K562 (cell line): ENCODE results near the gene KCTD8. TPM values are rescaled to one million over a fixed set of nuclear protein-coding genes. Genes with fewer than 3 reads are reported as not detected.

Experiments used
- ATAC-seq: fragments of 200-7000 bp; cut with Tn5 transposase; 3 replicates; pipeline ENCODE4 v1.9.1; 2020; ENCODE audit warnings: moderate library complexity
- BruUV-seq: library from RNA; stranded (reverse); fragments of 400-500 nt; replicated peaks from 2 replicates; lab custom pipeline; 2021; lab: Mats Ljungman, UMichigan
- CTCF ChIA-PET: fragments of 300-600 bp; formaldehyde crosslinking; extraction: SDS; loops from one replicate; lab custom pipeline; 2021; ENCODE audit warnings: low intra/inter-chr PET ratio; lab: Yijun Ruan, JAX
- POLR2A ChIA-PET: fragments of 300-600, 350-650 bp; sonication (Branson Sonifier 250); formaldehyde crosslinking; extraction: SDS; loops from one replicate; lab custom pipeline; 2021; ENCODE audit warnings: antibody characterized with exemption, inconsistent platforms; lab: Yijun Ruan, JAX
- DNase-seq, 4 experiments: peaks; one replicate each; pipeline versions ENCODE4 v3.0.0 to v3.0.0-alpha.2; 2011 to 2018; ENCODE audit warnings: low spot score in 3 of 4, mixed read lengths in 3 of 4; ENCODE audit errors: extremely low read depth in 1 of 4
- FAIRE-seq: peaks from 2 replicates; lab custom pipeline; 2011; peaks lifted over from hg19 to GRCh38; lab: Jason Lieb, UNC
- H2AFZ ChIP-seq: 2 replicates; pipeline ENCODE4 v1.6.0; 2011; ENCODE audit warnings: low read depth, low read length, control low read depth, inconsistent platforms
- H3K27ac ChIP-seq: fragments of 200-600 bp; 3 replicates; pipeline ENCODE4 v1.8.0; 2011; ENCODE audit warnings: low read depth, mild to moderate bottlenecking, control low read depth, inconsistent platforms, low read length, moderate library complexity, mixed read lengths; ENCODE audit errors: extremely low read depth
- H3K27me3 ChIP-seq, 2 experiments: fragments of 300-600 bp in 1 of 2; 2 replicates in 1 of 2; 3 replicates in 1 of 2; pipeline versions ENCODE4 v1.6.0 to v1.8.0; 2011; ENCODE audit warnings: inconsistent platforms in 2 of 2, low read length in 2 of 2, mild to moderate bottlenecking in 1 of 2, mixed read lengths in 1 of 2, moderate library complexity in 1 of 2; ENCODE audit not compliant: control insufficient read depth in 2 of 2, insufficient read depth in 2 of 2
- H3K36me3 ChIP-seq: fragments of 300-600 bp; 3 replicates; pipeline ENCODE4 v1.8.0; 2011; ENCODE audit warnings: mild to moderate bottlenecking, low read length, inconsistent platforms; ENCODE audit not compliant: control insufficient read depth, insufficient read depth
- H3K4me1 ChIP-seq, 2 experiments: fragments of 200-600 bp in 1 of 2; replicated peaks in 1 of 2; 2 replicates in 1 of 2; 3 replicates in 1 of 2; pipeline versions ENCODE4 v1.5.1 to v1.8.0; 2011; ENCODE audit warnings: inconsistent platforms in 2 of 2, low read length in 2 of 2, mild to moderate bottlenecking in 1 of 2, mixed read lengths in 1 of 2, moderate library complexity in 1 of 2; ENCODE audit not compliant: control insufficient read depth in 2 of 2, insufficient read depth in 2 of 2
- H3K4me2 ChIP-seq: 2 replicates; pipeline ENCODE4 v1.6.1; 2011; ENCODE audit warnings: low read length, control low read depth, inconsistent platforms, mixed read lengths; ENCODE audit not compliant: insufficient read depth
- H3K4me3 ChIP-seq: fragments of 200-600 bp; sonication (generic), shearing (Covaris generic); 2 replicates; pipeline ENCODE4 v1.5.1; 2016; ENCODE audit warnings: control low read depth, inconsistent platforms
- H3K79me2 ChIP-seq: fragments of 200-600 bp; 3 replicates; pipeline ENCODE4 v1.8.0; 2011; ENCODE audit warnings: low read length, inconsistent platforms; ENCODE audit not compliant: control insufficient read depth, insufficient read depth
- H3K9ac ChIP-seq, 2 experiments: 2 replicates each; pipeline versions ENCODE4 v1.6.0 to v1.6.1; 2011; ENCODE audit warnings: low read depth in 2 of 2, low read length in 2 of 2, control low read depth in 1 of 2, inconsistent platforms in 1 of 2, mild to moderate bottlenecking in 1 of 2, mixed read lengths in 1 of 2; ENCODE audit not compliant: insufficient read depth in 1 of 2
- H3K9me1 ChIP-seq: one replicate; pipeline ENCODE4 v1.6.0; 2011; ENCODE audit warnings: inconsistent platforms, mild to moderate bottlenecking, low read length, moderate library complexity; ENCODE audit not compliant: control insufficient read depth, insufficient read depth
- H3K9me3 ChIP-seq: replicated peaks from 2 replicates; pipeline ENCODE4 v1.5.1; 2011; ENCODE audit warnings: low read depth, low read length, inconsistent platforms; ENCODE audit not compliant: control insufficient read depth, insufficient read depth
- H4K20me1 ChIP-seq: replicated peaks from 2 replicates; pipeline ENCODE4 v1.6.1; 2011; ENCODE audit warnings: low read length, inconsistent platforms, mixed read lengths; ENCODE audit not compliant: control insufficient read depth, insufficient read depth
- ARHGAP35 ChIP-seq: fragments of 450-650 bp; IDR thresholded peaks from 2 replicates; pipeline ENCODE4 v1.6.1; 2018; ENCODE audit not compliant: partially characterized antibody
- BCL6 ChIP-seq: fragments of 250-450 bp; sonication (Bioruptor Pico); IDR thresholded peaks from 2 replicates; pipeline ENCODE4 v1.4.0; 2020
- C11orf30 ChIP-seq: fragments of 450-650 bp; IDR thresholded peaks from 2 replicates; pipeline ENCODE4 v1.6.1; 2016; ENCODE audit warnings: low read depth, mild to moderate bottlenecking
- ETS2 ChIP-seq: IDR thresholded peaks from 2 replicates; pipeline ENCODE4 v1.6.1; 2016; ENCODE audit warnings: borderline replicate concordance, missing genetic modification characterization, mild to moderate bottlenecking, moderate library complexity, missing compliant biosample characterization; ENCODE audit not compliant: poor library complexity, severe bottlenecking
- FUS ChIP-seq: fragments of 200-400 bp; formaldehyde crosslinking; optimal IDR thresholded peaks from 2 replicates; pipeline ENCODE3; 2017; ENCODE audit warnings: low read depth, low read length
- GTF2F1 ChIP-seq: IDR thresholded peaks from 2 replicates; pipeline ENCODE4 v1.6.1; 2011; ENCODE audit warnings: low read depth, low read length, improper control_type of control experiment
- KDM1A ChIP-seq, 2 experiments: fragments of 450-650 bp; IDR thresholded peaks; 2 replicates each; pipeline ENCODE4 v1.6.1; 2016; ENCODE audit warnings: mild to moderate bottlenecking in 2 of 2
- MAFG ChIP-seq: fragments of 450-650 bp; conservative IDR thresholded peaks from 2 replicates; pipeline ENCODE4 v1.6.1; 2016; ENCODE audit warnings: missing genetic modification characterization, missing compliant biosample characterization
- MLLT1 ChIP-seq, 2 experiments: fragments of 450-650 bp; IDR thresholded peaks; 2 replicates each; pipeline ENCODE4 v1.6.1; 2016
- NCOA4 ChIP-seq: fragments of 450-650 bp; IDR thresholded peaks from 2 replicates; pipeline ENCODE4 v1.6.1; 2018; ENCODE audit warnings: mild to moderate bottlenecking; ENCODE audit not compliant: partially characterized antibody
- NR2C1 ChIP-seq, 2 experiments: fragments of 450-650 bp; IDR thresholded peaks; 2 replicates each; pipeline ENCODE4 v1.6.1; 2017; ENCODE audit warnings: mild to moderate bottlenecking in 2 of 2, antibody characterized with exemption in 1 of 2, inconsistent platforms in 1 of 2, missing compliant biosample characterization in 1 of 2, missing genetic modification characterization in 1 of 2
- SMARCC2 ChIP-seq: fragments of 450-650 bp; IDR thresholded peaks from 2 replicates; pipeline ENCODE4 v1.6.1; 2017; ENCODE audit warnings: antibody characterized with exemption, moderate library complexity, mild to moderate bottlenecking, low read depth
- SNRNP70 ChIP-seq: fragments of 200-400 bp; formaldehyde crosslinking; optimal IDR thresholded peaks from 2 replicates; pipeline ENCODE3; 2017; ENCODE audit warnings: low read depth, low read length
- TBL1XR1 ChIP-seq, 2 experiments: IDR thresholded peaks; 2 replicates each; pipeline ENCODE4 v1.6.1; 2012; ENCODE audit warnings: improper control_type of control experiment in 2 of 2, low read length in 2 of 2, mild to moderate bottlenecking in 1 of 2
- ZC3H8 ChIP-seq: fragments of 450-650 bp; IDR thresholded peaks from 2 replicates; pipeline ENCODE4 v1.6.1; 2017
- ZNF316 ChIP-seq: fragments of 450-650 bp; IDR thresholded peaks from 2 replicates; pipeline ENCODE4 v1.6.1; 2016
- ZNF586 ChIP-seq: fragments of 450-650 bp; formaldehyde crosslinking; conservative IDR thresholded peaks from 2 replicates; pipeline ENCODE4 v1.4.0; 2020; ENCODE audit warnings: mild to moderate bottlenecking, moderate library complexity
- ZNF79 ChIP-seq: fragments of 250-450 bp; sonication (Bioruptor Pico); IDR thresholded peaks from 2 replicates; pipeline ENCODE4 v1.4.0; 2020; ENCODE audit warnings: low read depth, mild to moderate bottlenecking, moderate library complexity
- WGBS: fragments of 100-300 bp; shearing (Covaris generic); methylation state at CpG from one replicate; pipeline ENCODE4 v1.1.6; 2016; ENCODE audit warnings: low coverage, mixed read lengths; ENCODE audit not compliant: insufficient coverage; ENCODE audit errors: missing lambda C conversion rate; 5-methylcytosine and 5-hydroxymethylcytosine counted together
- in situ Hi-C: fragments of 300-500 bp; cut with MboI; formaldehyde crosslinking; loops from 4 replicates; pipeline ENCODE4 v1.15.0; 2018; ENCODE audit warnings: inconsistent platforms, mixed read lengths
- intact Hi-C: fragments of 100-400 bp; cut with micrococcal nuclease; formaldehyde crosslinking; loops from 2 replicates; pipeline ENCODE4 v1.14.2; 2022
- polyA plus RNA-seq, 8 experiments: library from polyadenylated mRNA; depleted of rRNA in 4 of 8; stranded (reverse) in 5 of 8; unstranded in 3 of 8; fragments of >200 nt; fragmentation: Nextera tagmentation in 2 of 8; fragmentation: Illumina TruSeq in 1 of 8; extraction: Ambion mirVana in 2 of 8; extraction: Trizol in 1 of 8; gene quantifications; 2 replicates each; pipeline versions ENCODE4 v1.2.1 to v1.2.3, GENCODE V29; 2011 to 2014; ENCODE audit warnings: inconsistent platforms in 1 of 8, missing spikeins in 1 of 8
- total RNA-seq, 7 experiments: library from RNA; depleted of rRNA in 6 of 7; stranded (reverse); fragments of >200 nt in 6 of 7; fragmentation: Illumina TruSeq in 2 of 7; extraction: Trizol in 2 of 7; gene quantifications; 2 replicates each; pipeline versions ENCODE4 v1.2.1 to v1.2.3, GENCODE V29; 2011 to 2021; ENCODE audit warnings: low replicate concordance in 1 of 7
- TF ChIP-seq, protein P1 (sequence below), 2 experiments: fragments of 450-650 bp in 1 of 2; IDR thresholded peaks; 2 replicates each; pipeline ENCODE4 v1.6.1; 2011 to 2017; ENCODE audit warnings: low read depth in 2 of 2, antibody characterized with exemption in 1 of 2, borderline replicate concordance in 1 of 2, low read length in 1 of 2, mild to moderate bottlenecking in 1 of 2, mixed read lengths in 1 of 2; ENCODE audit not compliant: control insufficient read depth in 1 of 2
- TF ChIP-seq, protein P2 (sequence below): IDR thresholded peaks from 3 replicates; pipeline ENCODE4 v1.6.1; 2011; ENCODE audit warnings: borderline replicate concordance, mild to moderate bottlenecking; ENCODE audit not compliant: insufficient read length, insufficient read depth

KCTD8 gene
- total and polyA plus RNA-seq, 9 of the 15 experiments (the other 6 are each of a cell fraction or from before 2014, with no cell fraction given) = not detected

GRCh38 chr4:44320833-44321232 is 127.8 kb downstream of the KCTD8 start:
- ATAC-seq (no peak), FAIRE-seq (no peak), DNase-seq (no peak)
- no peaks in the 10 kb centered on the region for H3K27me3 ChIP-seq
- ChIA-PET POLR2A (no interaction called here), CTCF (no interaction called here)
- in situ Hi-C loops = no loop called here
- H3K9me1 ChIP-seq = no peaks in the 10 kb centered on the region
- TF ChIP-seq ARHGAP35 (no peak), BCL6 (CRISPR knock-in tag) (no peak), NR2C1 (IDR thresholded peaks at IDR 0.05) (no peak), NR2C1 (tag; IDR thresholded peaks at IDR 0.05) (no peak), ZNF79 (CRISPR knock-in tag) (no peak), SNRNP70 (no peak), ETS2 (tag) (no peak), ZNF586 (CRISPR knock-in tag) (no peak), NCOA4 (no peak), FUS (no peak), ZC3H8 (no peak), C11orf30 (no peak), SMARCC2 (no peak), MLLT1 (IDR thresholded peaks at IDR 0.05) (no peak), KDM1A (IDR thresholded peaks at IDR 0.05) (no peak), TBL1XR1 (IDR thresholded peaks at IDR 0.05; ENCODE audit: low read length in 2 of 2) (no peak), ZNF316 (no peak), GTF2F1 (no peak), MAFG (tag) (no peak)
- TF ChIP-seq, protein P1, sequence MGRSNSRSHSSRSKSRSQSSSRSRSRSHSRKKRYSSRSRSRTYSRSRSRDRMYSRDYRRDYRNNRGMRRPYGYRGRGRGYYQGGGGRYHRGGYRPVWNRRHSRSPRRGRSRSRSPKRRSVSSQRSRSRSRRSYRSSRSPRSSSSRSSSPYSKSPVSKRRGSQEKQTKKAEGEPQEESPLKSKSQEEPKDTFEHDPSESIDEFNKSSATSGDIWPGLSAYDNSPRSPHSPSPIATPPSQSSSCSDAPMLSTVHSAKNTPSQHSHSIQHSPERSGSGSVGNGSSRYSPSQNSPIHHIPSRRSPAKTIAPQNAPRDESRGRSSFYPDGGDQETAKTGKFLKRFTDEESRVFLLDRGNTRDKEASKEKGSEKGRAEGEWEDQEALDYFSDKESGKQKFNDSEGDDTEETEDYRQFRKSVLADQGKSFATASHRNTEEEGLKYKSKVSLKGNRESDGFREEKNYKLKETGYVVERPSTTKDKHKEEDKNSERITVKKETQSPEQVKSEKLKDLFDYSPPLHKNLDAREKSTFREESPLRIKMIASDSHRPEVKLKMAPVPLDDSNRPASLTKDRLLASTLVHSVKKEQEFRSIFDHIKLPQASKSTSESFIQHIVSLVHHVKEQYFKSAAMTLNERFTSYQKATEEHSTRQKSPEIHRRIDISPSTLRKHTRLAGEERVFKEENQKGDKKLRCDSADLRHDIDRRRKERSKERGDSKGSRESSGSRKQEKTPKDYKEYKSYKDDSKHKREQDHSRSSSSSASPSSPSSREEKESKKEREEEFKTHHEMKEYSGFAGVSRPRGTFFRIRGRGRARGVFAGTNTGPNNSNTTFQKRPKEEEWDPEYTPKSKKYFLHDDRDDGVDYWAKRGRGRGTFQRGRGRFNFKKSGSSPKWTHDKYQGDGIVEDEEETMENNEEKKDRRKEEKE (IDR thresholded peaks at IDR 0.05; ENCODE audit: borderline replicate concordance in 1 of 2, control insufficient read depth in 1 of 2, low read depth in 2 of 2, low read length in 1 of 2) = no peak
- TF ChIP-seq, protein P2, sequence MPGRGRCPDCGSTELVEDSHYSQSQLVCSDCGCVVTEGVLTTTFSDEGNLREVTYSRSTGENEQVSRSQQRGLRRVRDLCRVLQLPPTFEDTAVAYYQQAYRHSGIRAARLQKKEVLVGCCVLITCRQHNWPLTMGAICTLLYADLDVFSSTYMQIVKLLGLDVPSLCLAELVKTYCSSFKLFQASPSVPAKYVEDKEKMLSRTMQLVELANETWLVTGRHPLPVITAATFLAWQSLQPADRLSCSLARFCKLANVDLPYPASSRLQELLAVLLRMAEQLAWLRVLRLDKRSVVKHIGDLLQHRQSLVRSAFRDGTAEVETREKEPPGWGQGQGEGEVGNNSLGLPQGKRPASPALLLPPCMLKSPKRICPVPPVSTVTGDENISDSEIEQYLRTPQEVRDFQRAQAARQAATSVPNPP = no peak
- no TSS peak for BruUV-seq
- WGBS = 0% methylated on average over 2 of the region's 2 CpGs
- H3K27ac ChIP-seq = no peak overlapping the region
- no peaks in the 10 kb centered on the region for H3K9me3 ChIP-seq
- H3K4me3 ChIP-seq = no peak overlapping the region
- H2AFZ ChIP-seq = no peak overlapping the region
- no peaks in the 10 kb centered on the region for H3K79me2 ChIP-seq
- intact Hi-C loops = no loop called here
- H4K20me1 ChIP-seq = no peaks in the 10 kb centered on the region
- no peaks in the 10 kb centered on the region for H3K36me3 ChIP-seq
- no peak overlapping the region for H3K9ac ChIP-seq
- no peaks in the 10 kb centered on the region for H3K4me1 ChIP-seq
- H3K4me2 ChIP-seq = no peak overlapping the region
